H4 (cell line): ENCODE results near the gene OR5B21. TPM values are rescaled to one million over a fixed set of nuclear protein-coding genes. Genes with fewer than 3 reads are reported as not detected.

Source experiments
- DNase-seq: peaks from one replicate; pipeline ENCODE4 v3.0.0-alpha.2; 2015; ENCODE audit warnings: low spot score
- total RNA-seq: library from RNA; depleted of rRNA; stranded (reverse); fragments of >200 nt; shearing (Covaris generic); gene quantifications from 2 replicates; pipeline ENCODE4 v1.2.3, GENCODE V29; 2014; rRNA removed

OR5B21 gene
- not detected in 2 replicates for total RNA-seq

- no peak for DNase-seq
Observed at GRCh38 chr11:58508005-58508404, at the start of gene OR5B21. Gene OR5B21, minus strand, starts transcription at chr11:58508105. Its CDS starts 0 bp downstream, at chr11:58508105.

- no peak for DNase-seq
Observed at GRCh38 chr11:58549644-58550043, 41.7 kb upstream of the OR5B21 start.

- no peak for DNase-seq
Observed at GRCh38 chr11:58546841-58547240, 38.9 kb upstream of the OR5B21 start.

- DNase-seq: no peak
Observed at GRCh38 chr11:58531865-58532341, 24.0 kb upstream of the OR5B21 start.

- no peak for DNase-seq
Observed at GRCh38 chr11:58530236-58530635, 22.3 kb upstream of the OR5B21 start.

GRCh38 chr11:58527429-58527828 lies 19.5 kb upstream of the OR5B21 start:
- DNase-seq: no peak

GRCh38 chr11:58526721-58527120 lies 18.8 kb upstream of the OR5B21 start:
- no peak for DNase-seq

- DNase-seq: no peak
Observed at GRCh38 chr11:58525037-58525614, 17.2 kb upstream of the OR5B21 start.

GRCh38 chr11:58524232-58525036 lies 16.5 kb upstream of the OR5B21 start:
- DNase-seq: peak; percentile 74

- DNase-seq: peak; percentile 48
Observed at GRCh38 chr11:58513747-58514367, 6.0 kb upstream of the OR5B21 start.

GRCh38 chr11:58511636-58512035 lies 3.7 kb upstream of the OR5B21 start:
- DNase-seq: no peak

- DNase-seq: no peak
Observed at GRCh38 chr11:58509748-58510147, 1.8 kb upstream of the OR5B21 start.

GRCh38 chr11:58508814-58509213 lies 909 bp upstream of the OR5B21 start:
- no peak for DNase-seq

- DNase-seq: no peak
Observed at GRCh38 chr11:58507355-58507754, 550 bp downstream of the OR5B21 start.

GRCh38 chr11:58506935-58507334 lies 970 bp downstream of the OR5B21 start:
- DNase-seq: no peak

GRCh38 chr11:58505849-58506248 lies 2.1 kb downstream of the OR5B21 start:
- DNase-seq: no peak

GRCh38 chr11:58504232-58504631 lies 3.7 kb downstream of the OR5B21 start:
- no peak for DNase-seq

- no peak for DNase-seq
Observed at GRCh38 chr11:58503361-58503856, 4.5 kb downstream of the OR5B21 start.

GRCh38 chr11:58502004-58502403 lies 5.9 kb downstream of the OR5B21 start:
- no peak for DNase-seq

- no peak for DNase-seq
Observed at GRCh38 chr11:58498464-58498863, 9.4 kb downstream of the OR5B21 start.

GRCh38 chr11:58497951-58498350 lies 10.0 kb downstream of the OR5B21 start:
- DNase-seq: no peak

GRCh38 chr11:58495906-58496305 lies 12.0 kb downstream of the OR5B21 start:
- DNase-seq: no peak

GRCh38 chr11:58494101-58494500 lies 13.8 kb downstream of the OR5B21 start:
- no peak for DNase-seq
